ENCODE results near the gene VAPA.

GRCh38 chr18:9884532-9885140 lies 29.2 kb upstream of the VAPA start:
- no peak for TF ChIP-seq CTCF (IDR thresholded peaks at IDR 0.05 in 8 of 11, conservative IDR thresholded peaks at IDR 0.05 in 3 of 11)
- no peak for TF ChIP-seq POLR2A (IDR thresholded peaks at IDR 0.05)
- TF ChIP-seq POLR2AphosphoS5 (IDR thresholded peaks at IDR 0.05): no peak

Data from spleen (tissue), 7 donors.